HEK293 (cell line): ENCODE data around the gene SPARC.

Experiments used
- CTCF ChIP-seq: fragments of 450-650 bp; formaldehyde crosslinking; IDR thresholded peaks from 2 replicates; pipeline ENCODE4 v1.5.1; 2016; ENCODE audit warnings: missing biosample characterization, missing genetic modification characterization
- ZFP37 ChIP-seq: fragments of 450-650 bp; formaldehyde crosslinking; IDR thresholded peaks from 2 replicates; pipeline ENCODE4 v1.5.1; 2016; ENCODE audit warnings: missing biosample characterization, missing genetic modification characterization
- ZNF580 ChIP-seq: fragments of 450-650 bp; formaldehyde crosslinking; IDR thresholded peaks from 2 replicates; pipeline ENCODE4 v1.5.1; 2016; ENCODE audit warnings: missing biosample characterization, missing genetic modification characterization
- TF ChIP-seq, protein P1 (sequence below): fragments of 450-650 bp; IDR thresholded peaks from 2 replicates; pipeline ENCODE4 v1.5.1; 2018; ENCODE audit warnings: missing biosample characterization, missing genetic modification characterization

GRCh38 chr5:151646334-151646733 is 40.4 kb downstream of the SPARC start:
- TF ChIP-seq ZFP37 (tag by site-specific recombination) = no peak
- TF ChIP-seq, protein P1, sequence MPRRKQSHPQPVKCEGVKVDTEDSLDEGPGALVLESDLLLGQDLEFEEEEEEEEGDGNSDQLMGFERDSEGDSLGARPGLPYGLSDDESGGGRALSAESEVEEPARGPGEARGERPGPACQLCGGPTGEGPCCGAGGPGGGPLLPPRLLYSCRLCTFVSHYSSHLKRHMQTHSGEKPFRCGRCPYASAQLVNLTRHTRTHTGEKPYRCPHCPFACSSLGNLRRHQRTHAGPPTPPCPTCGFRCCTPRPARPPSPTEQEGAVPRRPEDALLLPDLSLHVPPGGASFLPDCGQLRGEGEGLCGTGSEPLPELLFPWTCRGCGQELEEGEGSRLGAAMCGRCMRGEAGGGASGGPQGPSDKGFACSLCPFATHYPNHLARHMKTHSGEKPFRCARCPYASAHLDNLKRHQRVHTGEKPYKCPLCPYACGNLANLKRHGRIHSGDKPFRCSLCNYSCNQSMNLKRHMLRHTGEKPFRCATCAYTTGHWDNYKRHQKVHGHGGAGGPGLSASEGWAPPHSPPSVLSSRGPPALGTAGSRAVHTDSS (tag by site-specific recombination) = no peak
- no peak for TF ChIP-seq ZNF580
- TF ChIP-seq CTCF = no peak
